ENCODE measurements around the gene NFATC4.
"Not testable (repeated sequence)": the region's sequence is repeated elsewhere in the genome, so short reads cannot be mapped to it uniquely, and the experiment has no call there.

Gene NFATC4

GRCh38 chr14:24349742-24350141 is 18.2 kb upstream of the NFATC4 start:
- no peak for TF ChIP-seq CTCF (conservative IDR thresholded peaks at IDR 0.05; ENCODE audit: low read depth, low read length)
- DNase-seq (ENCODE audit: low read depth) = no peak
- no peak overlapping the region for H3K4me3 ChIP-seq (ENCODE audit: low read length)

GRCh38 chr14:24351517-24351916 is 16.5 kb upstream of the NFATC4 start:
- H3K4me3 ChIP-seq (ENCODE audit: low read length) = no peak overlapping the region
- TF ChIP-seq CTCF (conservative IDR thresholded peaks at IDR 0.05; ENCODE audit: low read depth, low read length) = peak; percentile 18
- DNase-seq (ENCODE audit: low read depth) = no peak

GRCh38 chr14:24353559-24354481 is 14.2 kb upstream of the NFATC4 start:
- TF ChIP-seq CTCF (conservative IDR thresholded peaks at IDR 0.05; ENCODE audit: low read depth, low read length) = no peak
- H3K4me3 ChIP-seq (ENCODE audit: low read length) = no peak overlapping the region
- no peak for DNase-seq (ENCODE audit: low read depth)

GRCh38 chr14:24354482-24354825 is 13.5 kb upstream of the NFATC4 start:
- H3K4me3 ChIP-seq (ENCODE audit: low read length); DNase-seq (ENCODE audit: low read depth): not testable (repeated sequence)

GRCh38 chr14:24355009-24355408 is 13.0 kb upstream of the NFATC4 start:
- H3K4me3 ChIP-seq (ENCODE audit: low read length) = no peak overlapping the region
- no peak for TF ChIP-seq CTCF (conservative IDR thresholded peaks at IDR 0.05; ENCODE audit: low read depth, low read length)
- DNase-seq (ENCODE audit: low read depth) = no peak

GRCh38 chr14:24356208-24356607 is 11.8 kb upstream of the NFATC4 start:
- no peak for DNase-seq (ENCODE audit: low read depth)
- TF ChIP-seq CTCF (conservative IDR thresholded peaks at IDR 0.05; ENCODE audit: low read depth, low read length) = no peak
- H3K4me3 ChIP-seq (ENCODE audit: low read length) = no peak overlapping the region

- H3K4me3 ChIP-seq (ENCODE audit: low read length) = no peak overlapping the region
- TF ChIP-seq CTCF (conservative IDR thresholded peaks at IDR 0.05; ENCODE audit: low read depth, low read length) = no peak
- DNase-seq (ENCODE audit: low read depth) = no peak
Observed at GRCh38 chr14:24360281-24360680, 7.7 kb upstream of the NFATC4 start.
